HG02943 (cell line): Measurements from ENCODE around the gene PML.

ENCODE experiments used
- ATAC-seq: cut with Tn5 transposase; IDR thresholded peaks from one replicate; pipeline ENCODE4 v1.9.1; 2021; ENCODE audit warnings: mild to moderate bottlenecking, low read depth, moderate library complexity; ENCODE audit not compliant: unreplicated experiment

Gene PML

DNA sequence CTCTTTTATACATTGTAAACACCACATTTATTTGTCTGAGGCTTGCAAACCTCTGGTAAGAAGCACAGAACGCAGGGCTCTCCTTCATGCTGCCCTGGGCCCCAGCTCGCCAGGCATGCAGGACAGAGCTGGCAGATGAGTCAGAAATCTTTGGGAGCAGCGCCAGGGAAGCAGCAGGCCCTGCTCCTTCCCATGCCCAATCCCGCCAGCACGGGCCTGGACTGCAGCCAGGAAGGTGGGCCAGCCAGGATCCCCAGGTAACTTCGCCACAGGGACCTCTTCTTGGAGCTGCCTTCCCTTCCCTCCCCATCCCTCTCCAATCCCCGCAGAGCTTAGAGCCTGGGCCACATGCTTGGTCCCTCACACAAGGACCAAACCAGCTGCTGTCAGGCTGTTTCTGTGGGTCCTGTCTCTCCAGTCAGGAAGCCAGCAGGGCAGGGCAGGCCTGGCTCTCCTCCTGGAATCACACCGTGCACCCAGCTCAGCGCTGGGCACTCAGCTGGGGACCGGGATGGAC is 11.2 kb upstream of the PML start:
- no peak for ATAC-seq

DNA sequence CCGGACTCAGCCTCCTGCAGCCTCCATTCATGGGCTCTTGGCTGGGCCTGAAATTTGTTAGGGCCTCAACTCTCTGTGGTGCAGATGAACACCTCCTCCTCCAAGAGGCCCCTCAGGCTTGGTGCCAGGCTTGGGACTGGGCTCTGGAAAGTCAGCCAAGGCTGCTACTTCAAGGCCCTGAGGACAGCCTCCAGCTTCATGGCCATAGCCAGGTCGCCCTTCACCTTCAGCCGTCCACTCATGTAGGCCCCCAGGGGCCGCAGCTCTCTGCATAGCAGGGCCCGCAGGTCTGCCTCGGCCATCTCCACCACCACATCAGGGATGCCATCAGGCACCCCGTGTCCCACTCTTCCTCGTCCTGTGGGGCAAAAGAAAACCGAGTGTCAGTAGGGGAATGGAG is 10.7 kb upstream of the PML start:
- ATAC-seq: no peak

DNA sequence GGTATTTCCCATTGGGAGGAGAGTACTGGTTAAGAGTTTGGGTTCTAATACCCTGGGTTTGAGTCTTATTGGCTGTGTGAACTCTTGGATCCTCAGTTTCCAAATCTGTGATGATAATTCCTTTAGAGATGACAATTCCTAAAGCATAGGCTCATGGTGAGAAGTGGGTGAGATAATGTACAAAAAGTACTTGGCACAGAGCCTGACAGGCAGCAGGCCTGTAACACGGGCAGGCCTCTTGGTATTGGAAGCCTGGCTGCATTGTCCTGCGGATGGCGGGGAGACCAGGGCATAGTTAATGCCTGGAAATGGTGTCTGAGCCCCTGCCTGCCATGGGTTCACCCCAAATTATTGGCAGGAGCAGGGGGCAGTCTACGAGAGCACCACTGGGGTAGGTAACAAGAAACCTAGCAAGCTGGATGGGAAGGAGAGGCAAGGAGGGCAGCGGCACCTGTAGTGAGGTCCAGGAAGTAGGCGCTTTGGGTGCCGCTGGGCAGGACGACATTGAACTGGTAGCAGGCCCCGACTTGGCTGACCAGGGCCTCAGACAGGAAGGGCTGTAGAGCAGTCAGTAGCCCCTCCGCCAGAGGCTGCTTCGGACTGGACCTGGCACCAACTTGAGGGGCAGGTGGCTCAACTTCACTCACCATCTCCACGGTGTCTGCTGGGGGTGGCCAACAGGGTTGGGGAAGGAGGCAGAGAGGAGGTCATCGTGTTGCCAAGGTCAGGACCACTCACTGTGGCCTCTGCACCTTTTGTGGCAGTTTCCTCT is 10.1 kb upstream of the PML start:
- no peak for ATAC-seq

DNA sequence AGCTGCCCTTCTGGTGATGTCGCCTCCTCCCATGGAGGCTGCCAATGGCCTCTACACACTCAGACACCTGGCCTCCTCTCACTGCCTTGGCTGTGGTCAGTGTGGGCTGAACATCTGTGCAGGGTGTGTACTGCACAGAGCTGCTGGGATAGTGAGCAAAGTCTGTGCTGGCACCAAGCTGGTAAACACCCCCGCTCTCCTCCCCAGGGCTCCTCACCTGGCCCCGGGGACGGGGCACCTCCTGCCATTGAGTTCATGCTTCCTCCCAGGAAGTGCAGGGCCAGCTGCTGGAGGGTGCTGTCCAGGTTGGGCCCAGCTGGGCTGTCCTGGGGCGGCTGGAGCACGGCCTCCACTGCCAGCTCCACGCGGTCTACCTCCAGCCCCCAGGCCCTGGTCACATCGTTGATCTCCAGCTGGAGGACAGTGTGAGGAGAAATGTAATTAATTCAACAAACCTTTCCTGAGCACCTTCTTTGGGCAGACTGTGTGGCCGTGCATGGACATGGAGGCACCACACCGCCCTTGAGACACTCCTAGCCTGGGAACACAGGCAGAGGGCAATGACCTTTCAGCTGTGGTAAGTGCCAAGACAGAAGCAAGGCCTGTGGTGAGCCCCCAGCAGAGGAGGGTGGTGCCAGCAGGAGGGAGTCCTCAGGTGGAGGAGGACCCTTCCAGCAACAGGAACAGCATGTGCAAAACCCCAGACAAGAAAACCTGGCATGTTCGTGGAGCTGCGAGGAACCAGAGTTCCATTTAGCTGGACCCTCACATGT is 9.2 kb upstream of the PML start:
- ATAC-seq: no peak

DNA sequence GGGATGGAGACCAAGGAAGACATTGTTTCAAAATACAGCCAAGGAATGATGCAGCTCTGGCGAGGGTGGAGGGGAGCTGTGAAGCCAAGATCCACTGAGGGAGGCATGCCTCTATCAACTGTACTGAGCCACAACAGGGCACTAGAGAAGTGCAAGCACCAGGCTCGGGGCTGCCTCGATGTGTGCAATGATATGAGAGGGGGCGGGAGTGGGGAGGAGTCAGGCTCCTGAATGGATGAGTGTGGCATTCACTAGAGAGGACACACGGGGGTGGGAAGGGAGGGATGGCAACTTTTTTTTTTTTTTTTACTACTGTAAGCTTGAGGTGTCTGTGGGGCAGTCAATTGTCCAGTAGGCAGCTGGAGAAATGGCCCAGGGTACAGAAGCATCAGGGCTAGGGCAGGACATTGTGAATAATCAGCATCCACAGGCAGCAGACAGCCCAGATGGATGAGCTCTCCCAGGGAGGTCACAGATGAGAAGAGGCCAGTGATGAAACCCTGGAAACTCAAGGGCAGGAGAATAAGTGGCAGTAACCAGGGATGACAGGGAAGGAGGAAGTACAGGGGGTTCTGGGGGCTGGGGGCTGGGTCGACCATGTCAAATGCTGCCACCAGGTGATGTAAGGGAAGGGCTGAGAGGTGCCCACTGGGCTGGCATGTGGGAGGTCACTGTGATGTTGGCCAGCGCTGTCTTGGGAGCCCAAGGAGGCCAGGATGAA is 8.3 kb upstream of the PML start:
- ATAC-seq: no peak

DNA sequence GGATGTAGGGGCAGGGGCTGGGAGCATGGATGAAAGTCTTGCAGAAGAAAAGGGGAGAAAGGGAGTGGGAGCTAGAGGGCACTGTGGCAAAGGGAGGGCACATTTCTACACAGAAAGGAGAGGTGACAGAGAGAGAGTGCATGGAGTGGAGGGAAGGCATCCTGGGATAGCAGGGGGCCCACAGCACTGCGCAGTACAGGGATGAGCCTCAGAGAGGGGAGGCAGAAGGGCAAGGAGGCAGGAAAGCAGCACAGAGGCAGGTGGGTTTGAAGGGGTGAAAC is 7.8 kb upstream of the PML start:
- ATAC-seq: no peak

DNA sequence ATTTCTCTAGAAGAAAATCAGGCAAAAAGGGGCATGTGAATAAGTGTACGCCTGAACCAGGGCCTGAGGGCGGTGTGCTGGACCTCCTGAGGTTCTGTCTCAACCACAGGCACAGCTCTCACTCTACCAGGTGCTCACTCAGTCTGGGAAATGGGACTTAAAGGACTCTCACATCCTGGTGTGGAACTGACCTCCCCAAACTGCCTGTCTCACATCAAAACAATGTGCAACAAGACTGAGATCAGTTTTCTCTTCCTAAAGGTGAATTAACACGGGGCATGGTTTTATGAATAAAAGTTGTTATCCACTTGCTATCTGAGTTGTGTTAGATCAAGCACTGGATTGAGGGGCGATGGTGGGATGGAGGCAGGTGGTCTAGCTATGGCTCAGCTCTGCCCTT is 7.3 kb upstream of the PML start:
- no peak for ATAC-seq

DNA sequence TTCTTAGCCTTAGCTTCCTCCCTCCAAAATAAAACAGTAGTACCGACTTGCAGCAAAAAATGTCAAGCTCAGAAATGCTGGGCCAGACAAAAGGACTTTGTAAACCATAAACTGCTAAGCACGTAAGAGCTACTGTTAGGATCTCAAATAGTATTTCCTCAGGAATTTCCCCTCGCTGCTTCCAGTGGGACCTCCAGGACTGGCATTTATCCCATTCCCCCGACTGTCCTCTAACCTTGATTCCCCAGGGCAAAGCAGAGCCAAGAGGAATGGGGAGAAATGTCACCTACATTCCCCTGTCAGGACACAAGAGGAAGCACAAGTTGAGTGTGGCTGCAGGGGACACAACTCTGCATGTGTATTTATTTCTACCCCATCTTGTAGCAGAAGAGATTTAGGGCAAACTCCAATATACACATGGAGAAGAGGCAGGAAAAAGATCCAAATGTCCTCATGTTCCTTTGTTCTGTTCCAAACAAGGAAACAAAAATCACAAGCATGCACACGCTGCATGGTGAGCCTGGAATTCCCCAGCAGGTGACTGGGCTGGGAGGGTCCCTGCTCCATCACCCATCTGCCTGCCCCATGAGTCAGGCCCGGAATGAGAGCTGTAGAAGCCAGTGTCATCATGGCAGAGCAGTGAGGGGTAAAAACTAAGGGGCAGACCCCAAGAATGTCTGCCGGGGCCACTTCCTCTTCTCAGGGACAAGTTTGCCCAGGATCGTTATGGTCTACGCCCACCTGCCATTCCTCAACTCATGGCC is 6.7 kb upstream of the PML start:
- no peak for ATAC-seq

DNA sequence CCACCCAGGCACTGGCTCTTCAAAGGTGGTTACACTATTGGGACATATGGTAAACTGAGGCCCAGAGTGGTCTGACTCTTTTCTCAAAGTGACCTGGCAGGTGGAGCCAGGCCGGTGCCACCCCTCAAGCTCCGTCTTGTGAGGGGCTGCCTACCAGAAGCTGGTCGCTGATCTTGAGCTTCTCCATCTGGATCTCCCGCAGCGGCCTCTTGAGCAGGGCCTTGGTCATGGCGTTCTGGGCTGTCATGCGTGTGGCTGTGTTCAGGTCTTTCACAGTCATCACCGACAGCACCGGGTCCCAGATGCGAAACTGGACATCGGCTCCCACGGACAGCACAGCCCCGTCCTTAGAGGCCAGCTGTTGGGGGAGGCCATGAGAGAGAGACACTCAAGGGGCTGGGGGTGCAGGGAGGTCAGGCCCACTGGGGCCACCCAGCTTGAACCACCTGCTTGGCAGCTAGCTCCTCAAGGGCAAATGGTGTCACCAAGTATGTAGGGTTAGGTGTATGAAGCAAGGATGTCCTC is 6.0 kb upstream of the PML start:
- ATAC-seq: no peak

DNA sequence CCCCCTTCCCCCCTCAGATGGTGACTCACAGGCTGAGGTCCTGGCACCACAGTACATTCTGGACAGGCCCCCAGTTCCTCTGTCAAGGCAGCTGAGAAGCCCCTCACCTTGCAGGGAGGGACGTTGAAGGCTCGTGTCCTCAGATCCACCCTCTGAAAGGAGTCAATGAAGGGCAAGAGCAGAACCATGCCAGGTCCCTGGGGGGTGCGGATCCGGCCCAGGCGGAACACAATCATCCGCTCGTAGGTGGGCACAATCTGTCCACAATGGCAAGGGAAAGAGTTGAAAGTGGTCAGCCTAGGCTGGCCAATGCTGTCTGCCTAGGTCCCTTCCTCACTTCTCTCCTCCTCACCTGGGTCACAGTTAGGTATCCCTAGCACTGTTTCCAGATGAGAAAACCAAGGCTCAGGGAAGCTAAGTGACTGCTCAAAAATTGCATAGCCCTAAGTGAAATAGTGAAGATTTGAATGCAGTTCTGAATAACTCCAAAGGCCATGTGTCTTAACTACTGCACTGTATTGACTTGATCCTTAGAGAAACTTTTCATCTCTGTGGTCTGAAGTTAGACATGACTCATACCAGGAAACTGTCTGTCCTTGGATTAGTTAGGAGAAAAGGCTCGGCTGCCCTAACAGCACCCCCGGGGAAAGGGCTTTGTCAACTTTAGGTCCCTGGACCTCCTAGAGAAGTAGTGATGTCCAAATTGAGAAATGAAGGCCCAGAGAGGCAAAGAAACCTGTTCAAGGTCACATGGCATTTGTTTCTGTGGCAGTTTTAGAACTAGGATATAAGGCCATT is 5.3 kb upstream of the PML start:
- no peak for ATAC-seq

DNA sequence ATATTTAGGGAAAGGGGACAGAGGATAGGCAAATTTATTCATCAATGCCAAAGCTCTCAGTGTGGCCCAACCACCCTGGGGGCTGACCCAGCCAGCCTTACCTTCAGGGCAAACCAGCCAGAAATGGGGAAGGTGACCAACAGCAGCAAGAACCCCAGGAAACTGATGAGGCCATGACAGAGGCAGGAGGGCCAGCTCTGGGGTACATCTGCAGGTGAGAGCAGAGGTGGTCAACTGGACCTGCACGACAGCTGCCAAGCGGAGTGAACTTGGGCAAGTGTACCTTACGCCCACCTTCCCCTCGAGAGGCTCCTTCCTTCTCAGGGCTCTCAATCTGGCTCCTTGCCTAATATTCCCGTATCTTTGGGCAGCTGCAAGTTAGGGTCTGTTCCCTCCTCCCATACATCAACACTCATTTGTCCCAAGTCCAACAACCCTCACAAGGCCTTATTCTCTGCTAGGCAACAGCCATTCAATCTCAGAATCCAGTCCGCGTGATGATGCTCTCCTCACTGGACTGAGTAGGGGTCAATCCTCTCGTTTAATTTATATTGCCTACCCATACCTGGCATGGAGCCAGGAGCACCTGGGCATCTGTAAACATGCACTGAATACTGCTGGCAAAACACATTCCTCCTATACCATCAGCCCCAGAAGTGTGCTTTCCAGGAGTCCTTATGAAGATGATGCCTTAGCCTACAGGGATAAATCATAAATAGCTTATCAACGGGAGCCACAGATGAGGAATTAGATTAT is 4.1 kb upstream of the PML start:
- ATAC-seq: no peak

DNA sequence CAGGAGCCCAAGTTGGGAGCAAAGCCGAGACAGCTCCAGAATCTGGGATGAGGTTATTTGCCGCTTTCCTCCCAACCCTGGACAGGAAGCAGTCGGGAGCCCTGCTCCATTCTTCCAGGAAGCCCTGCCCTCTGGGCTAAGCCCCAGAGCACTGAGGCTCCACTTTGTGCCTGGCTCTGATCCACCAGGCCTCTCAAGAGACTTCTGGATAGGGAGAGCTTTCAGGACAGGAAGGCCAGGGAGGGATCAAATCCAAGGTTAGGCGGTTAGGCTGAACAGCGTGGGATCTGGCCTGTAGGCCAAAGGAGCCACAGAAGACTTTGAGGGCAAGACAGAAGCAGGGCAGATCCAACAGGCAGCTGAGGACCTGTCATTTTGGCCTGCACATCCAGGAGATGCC is 3.3 kb upstream of the PML start:
- ATAC-seq: no peak

DNA sequence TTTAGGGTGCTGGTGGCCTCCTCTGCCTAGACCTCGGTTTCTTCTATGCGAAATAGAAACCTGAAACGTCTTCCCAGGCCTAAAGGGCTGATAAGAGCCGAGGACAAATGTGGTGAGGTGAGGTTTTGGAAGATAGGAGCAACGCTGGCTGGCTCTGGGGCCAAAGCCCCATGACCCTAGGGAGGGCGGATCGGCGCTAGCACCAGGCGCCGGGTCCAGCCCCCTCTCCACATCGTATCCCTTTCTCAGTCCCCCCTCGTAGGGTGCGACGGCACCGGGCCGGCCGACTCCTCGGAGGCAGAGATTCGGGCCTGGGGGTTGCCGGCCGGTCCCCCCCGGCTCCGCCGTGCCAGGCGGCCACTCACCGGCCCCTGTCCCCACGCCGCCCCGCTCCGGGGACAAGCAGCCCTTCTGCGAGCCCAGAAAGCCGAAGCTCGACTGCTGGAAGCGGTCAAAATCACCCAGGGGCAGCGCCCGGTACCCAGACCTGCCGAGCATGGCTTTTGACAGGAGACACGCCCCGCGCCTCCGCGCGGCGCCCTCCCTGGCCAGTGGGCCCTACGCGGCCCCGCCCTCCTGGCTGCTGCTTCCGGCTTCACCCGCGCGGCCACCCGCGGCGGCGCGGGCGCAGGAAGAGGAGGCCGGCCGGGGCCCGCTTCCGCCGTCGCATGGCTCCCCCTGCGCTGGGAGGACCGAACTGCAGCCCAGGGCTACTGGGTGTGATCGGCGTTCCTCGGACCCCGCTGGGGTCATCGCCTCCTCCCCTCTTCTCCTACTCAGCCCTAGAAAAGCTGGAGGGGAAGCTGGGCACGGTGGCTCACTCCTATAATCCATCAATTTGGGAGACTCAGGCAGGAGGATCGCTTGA is 2.6 kb upstream of the PML start, which contains the start of gene STOML1:
Gene STOML1, minus strand, starts transcription at position 570 of the 868 bp plus-strand sequence. Its CDS starts 72 bp downstream, at position 498.
- ATAC-seq: peak; percentile 56

DNA sequence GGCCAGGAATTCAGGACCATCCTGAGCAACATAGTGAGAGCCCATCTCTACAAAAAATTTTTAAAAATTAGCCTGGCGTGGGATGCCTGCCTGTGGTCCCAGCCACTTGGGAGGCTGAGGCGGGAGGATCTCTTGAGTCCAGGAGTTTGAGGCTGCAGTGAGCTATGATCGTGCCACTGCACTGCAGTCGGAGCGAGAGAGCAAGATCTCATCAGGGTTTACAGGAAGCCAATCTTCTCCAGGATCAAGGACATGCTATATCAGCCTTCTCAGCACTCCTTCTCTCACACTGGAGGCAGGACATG is 2.0 kb upstream of the PML start:
- ATAC-seq: no peak

DNA sequence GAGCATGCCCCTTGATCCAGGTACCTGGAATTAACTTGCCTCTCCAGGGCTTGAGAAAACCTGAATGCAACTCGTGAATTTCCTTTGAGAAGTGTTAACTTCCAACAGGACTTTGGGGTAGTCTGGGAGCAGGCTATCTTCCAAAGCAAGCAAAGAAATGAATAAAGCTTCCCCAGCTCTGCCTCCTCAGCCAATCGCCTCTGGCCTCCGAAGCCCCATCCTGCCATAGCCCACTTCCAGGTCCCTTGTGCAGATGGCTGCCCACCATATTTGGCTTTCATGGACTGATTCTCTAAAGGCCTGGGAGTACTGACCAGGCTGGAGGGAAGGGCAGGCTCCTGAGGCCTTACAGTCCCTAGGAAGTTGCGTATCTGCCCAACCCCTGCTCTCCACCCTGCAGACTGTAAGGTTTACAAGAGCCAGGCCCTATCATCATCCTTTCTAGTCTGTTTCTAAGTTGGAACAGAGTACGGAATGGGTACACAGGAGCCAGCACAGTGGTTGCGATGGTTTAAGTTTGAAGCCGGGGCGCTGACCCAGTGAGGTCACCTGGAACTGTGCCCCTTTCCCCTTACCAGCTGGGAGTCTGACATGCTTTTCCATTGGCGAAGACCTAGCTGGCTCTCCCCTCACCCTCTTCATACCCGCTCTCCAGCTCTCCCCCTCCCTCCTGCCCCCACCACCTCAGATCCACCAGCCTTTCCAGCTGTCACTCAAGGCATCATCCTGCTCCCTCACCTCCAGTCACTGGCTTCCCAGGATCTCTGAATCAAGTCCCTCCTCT is 1.1 kb upstream of the PML start:
- ATAC-seq: no peak

DNA sequence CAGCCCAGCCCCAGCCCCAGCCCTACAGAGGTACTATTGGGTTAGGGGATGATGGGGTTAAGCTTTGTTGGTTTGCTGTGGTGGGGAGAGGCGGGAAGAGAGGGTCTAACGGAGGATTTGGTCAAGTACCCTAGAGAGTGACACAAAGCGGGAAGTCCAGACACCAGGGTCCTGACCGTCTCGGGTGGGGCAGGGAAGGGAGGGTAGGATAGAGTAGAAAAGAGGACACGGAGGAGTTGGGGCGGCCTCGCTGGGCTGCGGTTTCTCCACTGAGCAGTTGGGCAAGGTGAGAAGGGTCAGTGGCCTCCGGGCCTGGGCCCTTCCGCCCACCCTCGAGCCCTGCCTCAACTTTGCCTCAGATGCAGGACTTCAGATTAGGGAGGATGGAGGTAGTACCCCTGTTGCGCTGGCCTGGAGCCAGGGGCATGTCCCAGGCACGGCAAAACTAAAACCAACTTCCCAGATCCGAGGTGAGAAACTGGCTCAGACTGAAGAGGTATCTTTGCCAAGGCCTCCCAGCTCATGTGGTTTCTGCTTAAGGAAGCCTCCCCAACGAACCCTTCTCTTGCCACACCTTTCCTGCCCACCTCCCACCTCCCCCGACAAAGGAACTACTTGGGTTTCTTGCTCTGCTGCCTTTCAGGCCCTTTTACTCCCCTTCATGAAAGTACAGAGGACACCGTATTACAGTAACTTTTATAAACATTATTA is 551 bp downstream of the PML start:
- ATAC-seq: no peak

DNA sequence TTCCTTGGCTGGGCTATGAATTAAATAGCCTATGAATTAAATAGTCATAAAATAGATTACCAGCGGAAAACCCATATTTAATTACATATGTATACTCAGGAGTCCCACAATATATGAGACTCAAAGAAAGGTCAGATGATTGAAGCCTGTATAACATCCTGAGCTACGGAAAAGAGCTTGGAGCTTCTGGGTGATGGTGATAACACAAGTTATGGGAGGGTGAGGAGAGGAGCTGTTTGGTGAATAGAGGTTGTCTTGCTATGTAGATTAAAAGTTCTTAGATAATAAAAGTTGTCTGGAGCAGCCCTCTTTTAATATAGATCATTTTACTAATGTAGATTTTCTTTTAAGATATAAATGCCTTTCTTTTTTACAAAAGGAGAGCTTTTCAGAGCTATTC is 1.8 kb downstream of the PML start:
- ATAC-seq: no peak
